ENCODE results near the gene SIGLEC10.

DNA sequence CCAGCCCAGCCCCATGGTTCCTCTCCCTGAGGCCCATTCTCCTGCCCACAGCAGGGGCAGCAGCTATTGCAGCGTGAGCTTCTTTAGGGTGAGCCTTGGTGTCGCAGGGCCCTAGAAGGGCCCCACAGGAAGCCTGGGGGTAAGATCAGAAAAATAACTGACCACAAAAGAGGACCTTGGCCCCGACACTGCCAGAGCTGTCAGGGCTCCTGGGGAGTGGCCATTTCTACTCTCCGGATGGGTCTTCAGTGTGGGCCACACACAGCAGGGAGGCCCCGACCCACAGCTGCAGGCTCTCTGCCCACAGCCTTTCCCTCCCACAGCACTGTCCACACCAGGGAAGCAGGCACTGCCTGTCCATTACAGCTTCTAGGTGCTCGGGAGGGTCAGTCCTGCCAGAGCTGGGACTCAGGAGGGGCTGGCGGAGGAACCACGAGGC lies 44.3 kb upstream of the SIGLEC10 start:
- TF ChIP-seq POLR2AphosphoS5 (IDR thresholded peaks at IDR 0.05; ENCODE audit: low read depth, low read length) (no peak), TAF1 (IDR thresholded peaks at IDR 0.05; ENCODE audit: low read depth, low read length) (no peak), POLR2A (IDR thresholded peaks at IDR 0.05; ENCODE audit: low read depth, low read length) (no peak), PAX5 (IDR thresholded peaks at IDR 0.05; ENCODE audit: insufficient read depth, low read length, severe bottlenecking) (no peak), SPI1 (IDR thresholded peaks at IDR 0.05; ENCODE audit: low read depth, low read length) (no peak), POU2F2 (IDR thresholded peaks at IDR 0.05; ENCODE audit: low read depth, low read length) (no peak)

Data from GM12891 (cell line).